GM21515 (cell line): ENCODE measurements around the gene KCNG3.
"Not testable (repeated sequence)": the region's sequence is repeated elsewhere in the genome, so short reads cannot be mapped to it uniquely, and the experiment has no call there.

Source experiments
- ATAC-seq: cut with Tn5 transposase; IDR thresholded peaks from one replicate; pipeline ENCODE4 v1.9.1; 2021; ENCODE audit not compliant: unreplicated experiment

KCNG3 gene

DNA sequence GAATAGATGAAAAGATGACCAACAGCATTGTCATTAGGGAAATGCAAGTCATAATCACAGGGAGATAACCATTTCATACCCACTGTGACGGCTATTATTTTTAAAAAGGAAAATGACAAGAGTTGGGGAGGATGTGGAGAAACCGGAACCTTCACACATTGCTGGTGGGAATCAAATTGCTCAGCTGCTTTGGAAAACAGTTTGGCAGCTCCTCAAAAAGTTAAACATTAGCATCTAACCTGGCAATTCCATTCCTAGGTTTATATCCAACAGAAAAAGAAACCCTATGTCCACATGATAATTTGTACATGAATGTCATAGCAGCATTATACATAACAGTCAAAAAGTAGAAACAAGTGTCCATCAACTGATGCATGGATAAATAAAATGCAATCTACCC, 58.2 kb downstream of the KCNG3 start:
- ATAC-seq: no peak

DNA sequence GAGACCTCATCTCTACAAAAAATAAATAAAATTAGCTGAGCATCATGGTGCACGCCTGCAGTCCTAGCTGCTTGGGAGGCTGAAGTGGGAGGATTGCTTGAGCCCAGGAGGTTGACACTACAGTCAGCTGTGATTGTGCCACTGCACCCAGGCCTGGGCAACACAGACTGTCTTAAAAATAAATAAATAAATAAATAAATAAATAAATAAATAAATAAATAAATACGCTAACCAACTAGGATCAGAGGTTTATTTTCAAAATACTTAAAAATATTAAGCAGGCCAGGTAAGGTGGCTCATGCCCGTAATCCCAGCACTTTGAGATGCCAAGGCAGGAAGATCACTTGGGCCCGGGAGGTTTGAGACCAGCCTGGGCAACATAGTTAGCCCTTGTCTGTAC, 63.6 kb downstream of the KCNG3 start:
- ATAC-seq: no peak

- ATAC-seq: no peak
Measured at GRCh38 chr2:42429352-42429751, 64.4 kb downstream of the KCNG3 start.

GRCh38 chr2:42425697-42426096, 68.1 kb downstream of the KCNG3 start:
- ATAC-seq: no peak

- no peak for ATAC-seq
Measured at GRCh38 chr2:42424033-42424432, 69.7 kb downstream of the KCNG3 start.

GRCh38 chr2:42421601-42422239, 72.1 kb downstream of the KCNG3 start:
- no peak for ATAC-seq

DNA sequence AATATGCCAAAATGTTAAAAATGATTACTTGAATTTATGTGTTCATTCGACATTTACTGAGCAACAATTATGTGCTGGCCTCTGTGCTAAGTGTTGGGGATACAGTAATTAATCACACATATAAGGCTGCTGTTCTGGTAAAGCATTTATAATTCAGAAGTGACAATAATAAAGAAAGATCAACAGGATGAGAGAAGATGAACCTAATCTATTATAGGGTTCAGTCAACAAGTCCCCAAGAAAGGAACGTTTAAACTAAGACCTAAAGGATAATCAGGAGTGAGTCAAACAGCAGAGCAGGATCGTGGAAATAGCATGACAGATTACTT, 72.7 kb downstream of the KCNG3 start:
- no peak for ATAC-seq

- no peak for ATAC-seq
Measured at GRCh38 chr2:42414648-42415047, 79.1 kb downstream of the KCNG3 start.

GRCh38 chr2:42414158-42414557, 79.6 kb downstream of the KCNG3 start:
- ATAC-seq: no peak

GRCh38 chr2:42410742-42411514, 82.9 kb downstream of the KCNG3 start:
- ATAC-seq: no peak

DNA sequence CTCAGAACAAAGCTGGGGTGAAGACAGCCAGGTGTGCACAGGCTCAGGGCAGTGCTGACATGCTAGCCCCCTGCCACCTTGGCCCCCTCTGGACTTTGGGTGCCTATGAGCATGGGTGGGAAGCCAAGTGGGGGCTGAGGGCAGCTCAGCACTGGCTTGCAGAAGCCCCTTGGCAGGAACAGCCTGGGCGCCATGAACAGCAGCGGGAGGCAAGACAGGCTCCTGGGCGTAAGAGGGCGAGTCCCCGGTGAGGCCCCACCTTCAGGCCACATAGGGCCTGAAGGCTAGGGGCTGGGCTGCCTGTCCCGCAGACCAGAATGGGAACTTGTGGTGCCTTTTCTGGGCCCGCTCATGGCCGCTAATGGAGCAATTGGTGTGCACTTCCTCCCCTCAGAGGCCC, 85.8 kb downstream of the KCNG3 start:
- ATAC-seq: no peak

- ATAC-seq: no peak
Measured at GRCh38 chr2:42407476-42407875, 86.3 kb downstream of the KCNG3 start.

- no peak for ATAC-seq
Measured at GRCh38 chr2:42404676-42405075, 89.1 kb downstream of the KCNG3 start.

DNA sequence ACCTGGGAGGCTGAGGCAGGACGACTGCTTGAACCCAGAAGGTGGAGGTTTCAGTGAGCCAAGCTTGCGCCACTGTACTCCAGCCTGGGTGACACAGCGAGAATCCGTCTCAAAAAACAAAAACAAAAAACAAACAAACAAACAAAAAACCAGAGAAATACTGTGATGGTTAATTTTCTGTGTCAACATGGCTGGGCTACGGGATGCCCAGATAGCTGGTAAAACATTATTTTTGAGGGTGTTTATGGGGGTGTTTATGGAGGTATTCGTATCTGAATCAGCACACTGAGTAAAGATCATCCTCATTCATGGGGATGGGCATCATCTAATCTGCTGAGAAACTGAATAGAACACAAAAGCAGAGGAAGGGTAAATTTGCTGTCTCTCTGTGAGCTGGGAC, 92.0 kb downstream of the KCNG3 start:
- no peak for ATAC-seq

DNA sequence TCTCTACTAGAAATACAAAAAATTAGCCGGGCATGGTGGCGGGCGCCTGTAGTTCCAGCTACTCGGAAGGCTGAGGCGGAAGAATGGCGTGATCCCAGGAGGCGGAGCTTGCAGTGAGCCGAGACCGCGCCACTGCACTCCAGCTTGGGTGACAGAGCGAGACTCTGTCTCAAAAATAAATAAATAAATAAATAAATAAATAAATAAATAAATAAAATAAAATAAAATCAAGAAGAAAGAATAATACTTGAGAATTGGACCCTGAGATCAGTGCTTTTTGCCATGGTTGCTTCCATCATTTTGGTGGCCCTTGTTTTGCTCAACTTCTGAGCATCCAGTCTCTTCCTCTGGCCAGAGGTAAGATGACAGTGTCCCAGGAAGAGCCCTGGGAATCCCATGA, 95.7 kb downstream of the KCNG3 start:
- ATAC-seq: not testable (repeated sequence)

- not testable (repeated sequence) for ATAC-seq
Measured at GRCh38 chr2:42393320-42393719, 100.5 kb downstream of the KCNG3 start.

- no peak for ATAC-seq
Measured at GRCh38 chr2:42392191-42392590, 101.6 kb downstream of the KCNG3 start.
